ENCODE results near the gene PITHD1. TPM values are rescaled to one million over a fixed set of nuclear protein-coding genes. Genes with fewer than 3 reads are reported as not detected.

Gene PITHD1
- total RNA-seq, 4 donors from 2014 or later = 46.5 to 71.4 (median 53.4) TPM

- no peak for TF ChIP-seq CTCF (IDR thresholded peaks at IDR 0.05; ENCODE audit: low read depth)
Observed at GRCh38 chr1:23825076-23825761, 47.0 kb downstream of the PITHD1 start, which contains the start of gene HMGCL. TSS of gene HMGCL (minus strand) at chr1:23825429. CDS start at chr1:23825415, 14 bp downstream.

GRCh38 chr1:23825762-23826522 lies 47.7 kb downstream of the PITHD1 start:
- no peak for TF ChIP-seq CTCF (IDR thresholded peaks at IDR 0.05; ENCODE audit: low read depth)

- no peak for TF ChIP-seq CTCF (IDR thresholded peaks at IDR 0.05; ENCODE audit: low read depth)
Observed at GRCh38 chr1:23827717-23828116, 49.5 kb downstream of the PITHD1 start.

GRCh38 chr1:23836037-23836436 lies 57.8 kb downstream of the PITHD1 start:
- no peak for TF ChIP-seq CTCF (IDR thresholded peaks at IDR 0.05; ENCODE audit: low read depth)

Other genes with a start within 250 kb of the PITHD1 start
- under 1 TPM; under 0.01 to 0.85 (median 0.26) TPM for gene E2F2, start 247.2 kb upstream of the PITHD1 start, total RNA-seq
- gene ID3, start 218.9 kb upstream of the PITHD1 start, total RNA-seq = 100 to 1,000 TPM in 2 of 4 donors, 10 to 100 TPM in 2; 62.0 to 144 (median 110) TPM
- 1,000 to 10,000 TPM; 1,098 to 1,455 (median 1,213) TPM for gene RPL11, start 86.6 kb upstream of the PITHD1 start, total RNA-seq
- 10 to 100 TPM; 45.9 to 56.9 (median 55.6) TPM for gene ELOA, start 34.9 kb upstream of the PITHD1 start, total RNA-seq
- gene LYPLA2, start 12.7 kb downstream of the PITHD1 start, total RNA-seq = 10 to 100 TPM; 20.3 to 34.0 (median 27.5) TPM
- 10 to 100 TPM; 11.9 to 15.8 (median 13.9) TPM for gene GALE, start 22.3 kb downstream of the PITHD1 start, total RNA-seq
- gene HMGCL, start 47.0 kb downstream of the PITHD1 start, total RNA-seq = 10 to 100 TPM; 23.0 to 66.1 (median 40.8) TPM
- gene FUCA1, start 89.9 kb downstream of the PITHD1 start, total RNA-seq = 100 to 1,000 TPM in 1 of 4 donors, 10 to 100 TPM in 3; 30.0 to 121 (median 38.6) TPM
- under 1 TPM in 1 of 4 donors, not detected in 3; under 0.01 TPM for gene CNR2, start 134.9 kb downstream of the PITHD1 start, total RNA-seq
- gene PNRC2, start 181.4 kb downstream of the PITHD1 start, total RNA-seq = 100 to 1,000 TPM in 3 of 4 donors, 10 to 100 TPM in 1; 90.0 to 118 (median 110) TPM
- 10 to 100 TPM; 75.1 to 97.5 (median 77.3) TPM for gene SRSF10, start 201.9 kb downstream of the PITHD1 start, total RNA-seq

All from subcutaneous adipose tissue (tissue), 4 donors.